SHP77 treated with DMSO at 0.1 percent for 48 hours (cell line): ENCODE measurements around the gene RNF157.
"Not testable (repeated sequence)": the region's sequence is repeated elsewhere in the genome, so short reads cannot be mapped to it uniquely, and the experiment has no call there.

Source experiments
- DNase-seq: peaks from one replicate; lab custom pipeline; 2025; lab: John Stamatoyannopoulos, UW

The RNF157 gene

GRCh38 chr17:76270770-76271668, 30.7 kb upstream of the RNF157 start:
- no peak for DNase-seq

DNA sequence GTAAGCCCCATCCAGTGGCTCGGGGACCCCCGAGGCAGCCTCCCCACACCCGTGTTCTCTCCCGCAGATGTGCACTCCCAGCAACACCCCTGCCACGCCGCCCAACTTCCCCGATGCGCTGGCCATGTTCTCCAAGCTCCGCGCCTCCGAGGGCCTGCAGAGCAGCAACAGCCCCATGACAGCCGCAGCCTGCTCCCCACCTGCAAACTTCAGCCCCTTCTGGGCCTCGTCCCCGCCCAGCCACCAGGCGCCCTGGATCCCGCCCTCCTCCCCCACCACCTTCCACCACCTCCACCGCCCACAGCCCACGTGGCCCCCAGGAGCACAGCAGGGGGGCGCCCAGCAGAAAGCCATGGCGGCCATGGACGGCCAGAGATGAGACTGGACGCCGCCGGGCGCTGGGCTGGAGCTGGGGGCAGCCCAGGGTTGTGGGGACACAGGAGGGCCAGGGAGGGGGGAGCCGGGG, 29.9 kb upstream of the RNF157 start:
- DNase-seq, result no peak

DNA sequence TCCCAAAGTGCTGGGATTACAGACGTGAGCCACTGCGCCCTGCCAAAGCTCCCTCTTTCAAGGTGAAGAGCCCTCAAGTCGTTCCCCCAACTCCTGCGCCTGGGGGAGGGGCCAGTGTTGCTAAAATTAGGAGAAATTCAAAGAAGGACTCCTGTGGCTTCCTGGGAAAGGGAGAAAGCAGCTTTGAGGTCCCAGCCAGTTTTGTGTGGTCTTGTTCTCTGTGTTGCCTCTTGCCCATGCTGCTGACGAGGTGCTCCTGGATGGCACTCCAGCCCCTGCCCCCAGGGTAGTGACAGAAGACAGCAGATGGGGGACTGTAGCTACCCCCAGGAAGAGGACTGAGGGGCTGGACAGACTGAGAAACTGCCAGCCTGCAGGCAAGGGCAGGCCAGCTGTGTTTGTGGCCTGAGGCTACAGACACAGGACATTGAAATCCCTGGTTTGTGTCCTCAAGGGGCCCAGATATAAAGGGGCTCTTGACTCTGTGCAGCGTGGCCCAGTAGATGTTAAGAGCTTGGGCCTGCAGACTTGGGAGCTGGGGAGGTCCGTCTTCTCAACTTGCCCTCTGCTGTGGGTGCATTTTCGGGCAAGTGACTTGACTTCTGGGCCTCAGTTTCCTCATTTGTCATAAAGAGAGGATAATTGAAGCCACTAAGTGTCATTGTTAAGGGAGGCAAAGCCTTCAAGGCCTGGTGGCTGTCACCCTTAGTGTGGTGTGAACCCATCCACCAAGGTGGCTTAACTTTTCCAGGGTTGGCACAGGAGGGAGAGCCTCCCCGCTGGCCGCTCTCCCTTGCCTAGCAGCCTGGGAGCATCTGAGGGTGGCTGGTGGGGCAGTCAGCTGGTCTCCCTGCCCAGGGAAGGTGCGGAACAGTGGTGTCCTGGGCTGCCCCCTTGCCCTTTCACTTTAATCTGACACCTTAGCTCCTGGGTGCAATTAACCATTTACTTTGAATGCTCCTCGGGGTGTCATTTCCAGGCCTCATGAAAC, 29.0 kb upstream of the RNF157 start:
- no peak for DNase-seq

- DNase-seq, result no peak
These were observed 27.9 kb upstream of the RNF157 start for GRCh38 chr17:76268015-76268749.

DNA sequence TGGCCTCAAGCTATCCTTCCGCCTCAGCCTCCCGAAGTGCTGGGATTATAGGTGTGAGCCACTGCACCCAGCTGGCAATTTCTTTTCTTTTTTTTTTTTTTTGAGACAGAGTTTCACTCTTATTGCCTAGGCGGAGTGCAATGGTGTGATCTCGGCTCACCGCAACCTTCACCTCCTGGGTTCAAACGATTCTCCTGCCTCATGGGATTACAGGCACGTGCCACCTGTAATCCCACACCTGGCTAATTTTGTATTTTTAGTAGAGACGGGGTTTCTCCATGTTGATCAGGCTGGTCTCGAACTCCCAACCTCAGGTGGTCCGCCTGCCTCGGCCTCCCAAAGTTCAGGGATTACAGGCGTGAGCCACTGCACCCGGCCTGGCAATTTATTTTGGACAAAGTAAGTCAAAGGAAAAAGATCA, 27.3 kb upstream of the RNF157 start:
- not testable (repeated sequence) for DNase-seq

DNA sequence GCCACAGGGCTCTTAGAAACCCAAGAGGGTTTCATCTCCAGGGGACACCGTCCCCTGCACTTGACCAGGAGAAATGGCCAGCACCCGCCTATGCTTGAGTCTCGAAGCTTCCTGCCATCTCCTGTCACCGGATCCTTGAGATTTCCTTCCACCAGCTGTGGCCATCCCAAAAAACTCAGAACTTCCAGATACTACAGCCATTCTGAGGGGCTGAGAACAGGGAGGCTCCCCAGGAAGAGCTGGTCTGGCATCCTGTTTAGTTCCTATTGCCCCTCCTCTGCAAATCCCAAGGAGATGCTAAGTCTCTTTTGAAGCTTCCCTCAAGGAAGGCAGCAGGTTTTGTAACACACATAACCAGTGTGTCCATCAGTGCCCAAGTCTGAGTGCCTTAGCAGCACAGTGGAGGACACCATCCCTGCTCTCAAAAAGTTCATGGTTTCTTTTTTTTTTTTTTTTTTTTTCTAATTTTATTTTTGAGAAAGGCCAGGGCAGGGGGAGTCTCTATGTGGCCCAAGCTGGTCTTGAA, 26.8 kb upstream of the RNF157 start:
- DNase-seq, result no peak

DNA sequence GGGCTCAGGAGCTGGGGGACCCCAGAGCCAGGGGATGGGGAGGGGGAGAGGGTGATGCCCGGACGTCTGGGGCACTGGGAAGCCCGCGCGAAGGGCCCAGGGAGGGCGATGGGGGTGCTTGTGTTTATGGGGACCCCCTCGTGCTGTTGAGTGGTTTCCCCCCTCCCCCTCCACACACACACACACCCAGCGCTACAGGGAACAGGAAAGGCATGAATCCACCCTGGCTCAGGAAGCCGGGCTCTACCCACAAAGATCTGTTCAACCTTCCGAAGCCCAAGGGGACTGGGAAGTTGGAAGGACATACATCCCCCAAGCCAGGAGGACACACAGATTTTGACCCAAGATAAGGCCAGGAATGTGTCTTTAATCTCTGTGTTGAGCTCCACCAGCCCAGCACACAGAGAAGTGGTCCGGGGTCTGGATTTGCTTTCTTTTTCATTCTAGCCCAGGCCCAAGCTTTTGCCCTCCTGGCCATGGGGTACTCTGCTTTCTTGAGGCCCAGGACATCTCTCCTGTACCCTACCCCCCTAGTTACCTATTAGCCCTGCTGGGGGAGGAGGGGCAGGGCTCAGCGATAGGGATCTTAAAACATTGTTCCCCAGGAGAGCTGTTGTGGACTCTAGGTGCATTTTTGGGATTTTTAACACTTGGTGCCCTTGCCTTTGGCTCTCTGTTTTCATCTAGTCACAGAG, 26.1 kb upstream of the RNF157 start:
- DNase-seq, result no peak

DNA sequence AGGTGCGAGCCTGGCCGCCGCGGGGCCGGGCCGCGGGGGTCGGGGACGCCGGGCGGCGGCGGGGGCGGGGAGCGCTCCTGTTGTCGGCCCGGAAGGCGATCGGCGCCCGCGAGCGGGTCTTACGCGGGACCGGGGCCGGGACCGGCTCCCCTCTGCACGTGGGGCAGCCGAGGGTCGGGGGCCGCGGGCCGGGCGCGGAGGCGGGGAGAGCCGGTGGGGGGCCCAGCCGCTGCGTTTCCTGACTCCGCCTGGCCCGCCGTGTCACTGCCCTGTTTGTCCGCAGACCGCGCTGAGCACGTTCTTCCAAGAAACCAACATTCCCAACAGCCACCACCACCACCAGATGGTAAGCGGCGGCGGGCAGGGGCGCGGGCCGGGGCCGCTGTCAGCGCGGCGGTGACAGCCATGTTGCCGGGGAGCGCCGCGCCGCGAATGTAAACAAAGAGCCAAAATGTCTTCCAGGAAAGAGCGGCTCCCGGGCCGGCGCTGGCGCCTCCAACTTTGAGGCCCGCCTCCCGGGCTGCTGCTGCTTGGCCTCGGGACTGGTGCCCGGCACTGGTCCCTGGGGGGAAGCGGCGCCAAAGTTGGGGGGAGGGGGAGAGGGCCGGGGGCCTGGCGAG, 25.4 kb upstream of the RNF157 start:
- DNase-seq, result no peak

DNA sequence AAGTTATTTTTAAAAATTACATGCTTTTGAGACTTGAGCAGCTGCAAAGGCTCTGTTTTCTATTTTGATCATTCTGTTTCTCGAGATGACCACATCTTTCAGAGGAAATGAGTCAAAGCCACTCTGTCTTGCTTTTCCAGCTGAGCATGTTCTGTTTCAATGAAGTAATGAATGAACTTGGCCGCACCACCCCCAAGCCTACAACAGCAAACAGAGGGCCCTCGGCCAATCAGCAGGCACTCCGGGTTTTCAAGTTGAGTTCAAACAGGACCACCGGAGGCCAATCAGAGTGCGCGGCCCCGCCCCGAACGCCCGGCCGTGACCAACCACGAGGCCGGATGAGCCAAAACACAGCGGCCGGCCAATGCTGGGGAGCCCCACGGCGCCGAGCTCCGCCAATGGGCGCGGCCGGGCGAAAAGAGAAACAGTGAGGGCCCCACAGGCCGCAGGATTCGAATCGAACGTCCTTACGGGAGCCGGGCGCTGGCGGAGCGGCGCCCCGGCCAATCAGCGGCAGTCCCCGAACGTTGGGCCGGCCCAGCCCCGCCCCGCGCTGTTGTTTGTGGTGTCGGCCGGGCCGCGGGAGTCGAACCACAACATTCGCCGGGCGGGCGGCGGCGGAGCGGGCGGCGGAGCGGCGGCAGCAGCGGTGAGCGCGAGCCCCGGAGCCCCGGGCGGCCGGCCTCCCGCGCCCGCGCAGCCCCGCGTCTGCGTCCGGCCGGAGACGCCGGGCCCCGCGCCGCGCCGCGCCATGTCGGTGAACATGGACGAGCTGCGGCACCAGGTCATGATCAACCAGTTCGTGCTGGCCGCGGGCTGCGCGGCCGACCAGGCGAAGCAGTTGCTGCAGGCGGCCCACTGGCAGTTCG, 24.7 kb upstream of the RNF157 start, which contains the start of gene UBALD2:
Gene UBALD2 (plus strand): TSS at position 594 of the 869 bp plus-strand sequence. CDS start 158 bp downstream, at position 752.
- DNase-seq, result peak; percentile 99

GRCh38 chr17:76264425-76264754, 24.1 kb upstream of the RNF157 start:
- no peak for DNase-seq

DNA sequence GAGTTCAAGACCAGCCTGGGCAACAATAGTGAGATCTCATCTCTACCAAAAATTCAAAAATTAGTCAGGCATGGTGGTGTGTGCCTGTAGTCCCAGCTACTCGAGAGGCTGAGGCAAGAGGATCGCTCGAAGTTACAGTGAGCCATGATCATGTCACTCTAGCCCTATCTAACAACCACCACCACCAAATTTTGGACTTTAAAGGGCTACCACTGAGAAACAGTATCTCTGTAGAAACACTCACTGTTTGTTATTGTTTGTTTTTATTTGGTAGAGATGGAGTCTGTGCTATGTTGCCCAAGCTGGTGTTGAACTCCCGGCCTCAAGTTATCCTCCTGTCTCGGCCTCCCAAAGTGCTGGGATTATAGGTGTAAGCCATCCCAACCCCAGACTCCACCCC, 23.6 kb upstream of the RNF157 start:
- DNase-seq, result no peak

GRCh38 chr17:76262732-76263344, 22.5 kb upstream of the RNF157 start:
- DNase-seq, result peak; percentile 64

GRCh38 chr17:76261421-76262215, 21.3 kb upstream of the RNF157 start:
- DNase-seq, result no peak

DNA sequence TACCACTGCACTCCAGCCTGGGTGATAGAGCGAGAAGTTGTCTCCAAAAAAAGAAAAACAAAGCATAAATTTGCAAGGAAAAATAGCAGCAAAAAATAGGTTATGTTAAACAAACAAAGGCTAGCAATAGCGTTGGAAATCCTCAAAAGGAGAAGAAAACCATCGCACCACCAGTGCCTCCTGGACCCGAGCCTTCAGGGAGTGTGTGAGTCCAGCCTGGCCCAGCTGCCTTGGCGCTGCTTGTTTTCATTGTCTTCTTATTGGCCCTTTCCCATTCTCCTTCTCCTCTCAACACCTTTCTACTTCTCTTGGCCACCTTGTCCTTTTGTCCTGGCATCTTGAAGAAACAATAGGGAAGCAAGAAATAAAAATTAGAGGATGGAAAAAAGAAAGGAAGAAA, 20.4 kb upstream of the RNF157 start:
- no peak for DNase-seq

DNA sequence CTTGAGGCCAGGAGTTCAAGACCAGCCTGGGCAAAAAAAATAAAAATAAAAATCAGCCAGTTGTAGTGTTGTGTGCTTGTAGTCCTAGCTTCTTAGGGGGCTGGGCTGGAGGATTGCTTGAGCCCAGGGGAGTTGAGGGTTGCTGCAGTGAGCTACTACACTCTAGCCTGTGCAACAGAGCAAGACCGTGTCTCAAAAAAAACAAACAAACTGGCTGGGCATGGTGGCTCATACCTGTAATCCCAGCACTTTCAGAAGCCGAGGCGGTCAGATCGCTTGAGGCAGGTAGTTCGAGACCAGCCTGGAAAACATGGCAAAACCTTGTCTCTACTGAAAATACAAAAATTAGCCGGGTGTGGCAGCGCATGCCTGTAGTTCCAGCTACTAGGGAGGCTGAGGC, 19.9 kb upstream of the RNF157 start:
- no peak for DNase-seq

GRCh38 chr17:76256430-76257050, 16.2 kb upstream of the RNF157 start:
- not testable (repeated sequence) for DNase-seq

GRCh38 chr17:76255801-76256429, 15.6 kb upstream of the RNF157 start:
- no peak for DNase-seq
